Mesenchymal stem cell (in vitro differentiated cells and primary cell): ENCODE data around the gene POLD3.

Source experiments
- DNase-seq: peaks from one replicate; pipeline ENCODE4 v3.0.0-alpha.2; 2013
- H2AFZ ChIP-seq: one replicate; pipeline ENCODE4 v1.6.1; 2013; ENCODE audit warnings: low read depth, mild to moderate bottlenecking, control low read depth, inconsistent platforms, low read length, moderate library complexity
- H2AK5ac ChIP-seq: 2 replicates; pipeline ENCODE4 v1.6.1; 2013; ENCODE audit warnings: low read length, moderate library complexity, mild to moderate bottlenecking, inconsistent platforms; ENCODE audit not compliant: severe bottlenecking
- H2BK120ac ChIP-seq: one replicate; pipeline ENCODE4 v1.6.1; 2013; ENCODE audit warnings: low read depth, mild to moderate bottlenecking, inconsistent platforms, low read length, moderate library complexity
- H2BK12ac ChIP-seq, 2 experiments: one replicate each; pipeline ENCODE4 v1.6.1; 2013; ENCODE audit warnings: inconsistent platforms in 2 of 2, low read length in 2 of 2, mild to moderate bottlenecking in 2 of 2, moderate library complexity in 2 of 2, control low read depth in 1 of 2
- H2BK15ac ChIP-seq: one replicate; pipeline ENCODE4 v1.6.1; 2013; ENCODE audit warnings: mild to moderate bottlenecking, low read depth, inconsistent platforms; ENCODE audit not compliant: poor library complexity, severe bottlenecking
- H2BK5ac ChIP-seq: 2 replicates; pipeline ENCODE4 v1.6.1; 2013; ENCODE audit warnings: low read depth, mild to moderate bottlenecking, low read length, control low read depth, inconsistent platforms; ENCODE audit not compliant: poor library complexity, severe bottlenecking
- H3K14ac ChIP-seq, 2 experiments: one replicate each; pipeline ENCODE4 v1.6.1; 2013; ENCODE audit warnings: inconsistent platforms in 2 of 2, low read length in 2 of 2, control low read depth in 1 of 2, mild to moderate bottlenecking in 1 of 2, moderate library complexity in 1 of 2
- H3K18ac ChIP-seq, 2 experiments: one replicate each; pipeline ENCODE4 v1.6.1; 2013; ENCODE audit warnings: inconsistent platforms in 2 of 2, low read length in 2 of 2, control low read depth in 1 of 2, low read depth in 1 of 2, mild to moderate bottlenecking in 1 of 2
- H3K23ac ChIP-seq, 2 experiments: one replicate each; pipeline ENCODE4 v1.6.1; 2013; ENCODE audit warnings: inconsistent platforms in 2 of 2, low read length in 2 of 2, mild to moderate bottlenecking in 2 of 2, moderate library complexity in 2 of 2, control low read depth in 1 of 2
- H3K27ac ChIP-seq: 2 replicates; pipeline ENCODE4 v1.5.1; 2013; ENCODE audit warnings: mild to moderate bottlenecking, moderate library complexity, low read length, control low read depth, inconsistent platforms; ENCODE audit not compliant: poor library complexity, severe bottlenecking
- H3K27me3 ChIP-seq, 2 experiments: 2 replicates each; pipeline versions ENCODE4 v1.6.1 to v1.7.0; 2013; ENCODE audit warnings: low read length in 2 of 2, mild to moderate bottlenecking in 2 of 2, moderate library complexity in 2 of 2, control low read depth in 1 of 2, inconsistent platforms in 1 of 2; ENCODE audit not compliant: control insufficient read depth in 1 of 2, insufficient read depth in 1 of 2
- H3K36me3 ChIP-seq, 2 experiments: 2 replicates each; pipeline versions ENCODE4 v1.6.1 to v1.7.0; 2013; ENCODE audit warnings: low read length in 2 of 2, control low read depth in 1 of 2, inconsistent platforms in 1 of 2, low read depth in 1 of 2, mild to moderate bottlenecking in 1 of 2; ENCODE audit not compliant: insufficient read depth in 2 of 2, control insufficient read depth in 1 of 2
- H3K4ac ChIP-seq, 2 experiments: one replicate each; pipeline ENCODE4 v1.6.1; 2013; ENCODE audit warnings: inconsistent platforms in 2 of 2, low read length in 2 of 2, mild to moderate bottlenecking in 2 of 2, moderate library complexity in 2 of 2, control low read depth in 1 of 2, low read depth in 1 of 2
- H3K4me1 ChIP-seq: 2 replicates; pipeline ENCODE4 v1.6.1; 2013; ENCODE audit warnings: low read depth, low read length, control low read depth; ENCODE audit not compliant: control insufficient read depth, insufficient read depth
- H3K4me2 ChIP-seq: 2 replicates; pipeline ENCODE4 v1.6.1; 2013; ENCODE audit warnings: low read length, mild to moderate bottlenecking, inconsistent platforms; ENCODE audit not compliant: poor library complexity, severe bottlenecking
- H3K4me3 ChIP-seq, 2 experiments: 2 replicates each; pipeline versions ENCODE4 v1.5.1 to v1.7.0; 2013; ENCODE audit warnings: low read length in 2 of 2, mild to moderate bottlenecking in 2 of 2, control low read depth in 1 of 2, low read depth in 1 of 2; ENCODE audit not compliant: insufficient read depth in 1 of 2
- H3K79me1 ChIP-seq: replicated peaks from 2 replicates; pipeline ENCODE4 v1.6.1; 2013; ENCODE audit warnings: mild to moderate bottlenecking, control low read depth, low read length, inconsistent platforms; ENCODE audit not compliant: poor library complexity, severe bottlenecking
- H3K9ac ChIP-seq: 2 replicates; pipeline ENCODE4 v1.7.0; 2013; ENCODE audit warnings: mild to moderate bottlenecking, low read length, moderate library complexity
- H3K9me3 ChIP-seq: 2 replicates; pipeline ENCODE4 v1.7.0; 2013; ENCODE audit warnings: mild to moderate bottlenecking, low read length; ENCODE audit not compliant: control insufficient read depth
- H4K8ac ChIP-seq: one replicate; pipeline ENCODE4 v1.6.1; 2013; ENCODE audit warnings: inconsistent platforms, mild to moderate bottlenecking, low read length, moderate library complexity
- H4K91ac ChIP-seq: one replicate; pipeline ENCODE4 v1.6.1; 2013; ENCODE audit warnings: mild to moderate bottlenecking, low read length, inconsistent platforms
- WGBS: methylation state at CpG from one replicate; pipeline ENCODE4 v1.1.7; 2013; ENCODE audit warnings: mixed read lengths; 5-methylcytosine and 5-hydroxymethylcytosine counted together

POLD3 gene

DNA sequence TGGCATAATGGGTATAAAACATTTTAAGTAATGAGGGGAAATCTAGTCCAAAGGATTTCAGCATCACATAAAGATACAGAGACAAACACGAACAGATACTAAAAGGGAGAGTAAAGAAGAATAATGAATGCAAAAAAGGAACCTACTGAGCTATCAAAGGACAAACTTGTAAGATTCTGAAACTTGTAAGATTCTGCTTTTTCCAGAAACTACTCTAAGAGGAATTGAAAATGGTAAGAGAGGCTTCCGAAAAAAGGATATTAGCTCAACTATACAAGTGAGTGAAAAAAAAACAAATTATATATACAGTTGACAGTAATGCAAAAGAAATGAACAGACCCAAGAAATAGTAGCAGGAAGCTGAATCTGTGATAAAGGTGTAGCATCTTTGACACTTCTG, 37.7 kb downstream of the POLD3 start:
- Histone ChIP-seq H3K23ac (no peak overlapping the region), H3K79me1 (peaks cover 3% of the 10 kb centered on the region), H3K4me1 (no peaks in the 10 kb centered on the region), H3K14ac (no peak overlapping the region), H4K91ac (no peak overlapping the region), H2BK120ac (no peak overlapping the region), H3K9ac (no peak overlapping the region), H3K4me3 (no peak overlapping the region), H2BK12ac (no peak overlapping the region), H3K36me3 (peaks cover 0 to 19% of the 10 kb centered on the region in 2 experiments), H3K18ac (no peak overlapping the region), H2BK15ac (no peak overlapping the region), H3K27me3 (no peaks in the 10 kb centered on the region), H4K8ac (no peak overlapping the region), H2AK5ac (no peak overlapping the region), H3K4me2 (no peak overlapping the region), H3K9me3 (no peaks in the 10 kb centered on the region), H3K4ac (no peak overlapping the region), H2AFZ (no peak overlapping the region), H3K27ac (no peak overlapping the region), H2BK5ac (no peak overlapping the region)
- WGBS = no CpG with 5 or more reads among the region's 2 CpGs
- no peak for DNase-seq

DNA sequence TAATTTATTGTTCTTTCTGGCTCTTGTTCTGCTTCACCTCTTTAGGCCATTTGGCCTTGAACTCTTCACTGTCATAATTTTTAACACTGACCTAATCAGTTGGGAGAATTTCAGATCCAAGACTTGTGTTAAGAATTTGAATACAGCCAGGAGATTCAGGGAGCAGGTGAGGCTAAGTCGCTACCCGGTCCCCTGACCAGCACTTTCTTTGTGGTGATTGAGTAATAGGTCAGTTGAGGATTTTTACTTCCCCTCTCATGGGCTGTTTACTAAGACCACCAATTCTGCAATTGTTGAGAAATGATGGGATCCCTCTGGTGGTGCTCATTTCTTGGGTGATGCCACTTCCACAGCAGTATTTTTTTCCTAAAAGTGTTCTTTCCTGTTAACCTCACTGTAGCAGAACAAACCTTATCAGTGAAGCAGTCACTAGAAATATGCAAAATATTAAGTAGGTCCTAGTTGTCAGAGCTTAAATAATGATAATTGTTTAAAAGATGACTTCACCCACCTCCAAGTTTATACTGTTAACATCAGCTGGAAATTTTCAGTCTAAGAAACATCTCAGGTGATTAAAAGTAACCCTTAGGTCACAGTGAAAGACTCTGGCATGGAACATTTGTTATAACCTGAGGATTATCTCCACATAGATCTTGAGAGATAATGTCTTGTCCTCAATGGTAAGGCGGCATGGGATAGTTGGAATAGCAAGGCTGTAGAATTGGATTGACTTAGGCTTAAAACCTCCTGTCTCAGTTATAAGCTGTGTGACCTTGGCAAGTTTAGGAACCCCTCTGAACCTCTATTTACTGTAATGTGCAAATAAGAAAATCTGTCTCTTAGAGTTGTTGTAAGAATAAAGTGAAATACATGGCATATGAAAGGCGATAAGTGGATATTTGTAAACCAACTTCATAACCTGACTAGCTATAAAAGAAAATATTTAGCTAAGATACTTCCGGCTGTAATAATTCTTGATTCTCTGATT, 41.3 kb downstream of the POLD3 start:
- H3K4ac ChIP-seq = no peak overlapping the region
- 98% methylated on average over 3 of the region's 5 CpGs for WGBS
- H3K14ac ChIP-seq = no peak overlapping the region

DNA sequence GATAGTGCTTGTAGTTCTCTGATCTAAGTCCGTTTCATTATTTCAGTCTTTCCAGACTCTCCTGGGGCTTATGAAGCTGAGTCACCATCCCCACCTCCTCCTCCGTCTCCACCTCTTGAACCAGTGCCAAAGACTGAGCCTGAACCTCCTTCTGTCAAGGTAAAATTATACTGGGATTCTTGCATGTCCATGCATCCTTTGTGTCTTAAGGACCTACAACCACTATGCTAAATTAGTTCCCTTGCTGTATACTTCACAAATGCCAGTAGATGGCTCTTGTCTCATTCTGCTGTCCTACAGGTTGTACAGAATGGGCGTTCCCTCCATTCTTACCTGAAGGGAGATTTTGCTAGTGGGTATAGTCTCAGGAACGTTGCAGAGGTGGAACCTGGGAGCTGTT, 42.2 kb downstream of the POLD3 start:
- DNase-seq = peak; percentile 38
- Histone ChIP-seq H2BK15ac (no peak overlapping the region), H3K27me3 (no peaks in the 10 kb centered on the region), H2BK5ac (no peak overlapping the region), H3K4me3 (no peak overlapping the region), H2AFZ (no peak overlapping the region), H3K9ac (peak overlapping the region; percentile 4), H3K9me3 (no peaks in the 10 kb centered on the region), H3K18ac (no peak overlapping the region), H3K4ac (no peak overlapping the region), H3K4me2 (no peak overlapping the region), H2BK120ac (no peak overlapping the region), H3K14ac (no peak overlapping the region), H3K36me3 (peaks cover 0 to 9% of the 10 kb centered on the region in 2 experiments), H3K23ac (no peak overlapping the region), H3K79me1 (peaks cover 5% of the 10 kb centered on the region), H3K4me1 (no peaks in the 10 kb centered on the region), H2AK5ac (no peak overlapping the region), H4K91ac (no peak overlapping the region), H4K8ac (no peak overlapping the region), H3K27ac (no peak overlapping the region), H2BK12ac (no peak overlapping the region)
- WGBS = 66% methylated on average over 4 of the region's 4 CpGs

More for the DNA sequence above, 41.3 kb downstream of the POLD3 start:
- Histone ChIP-seq H2AFZ (no peak overlapping the region), H3K18ac (no peak overlapping the region), H2AK5ac (no peak overlapping the region), H3K27me3 (no peaks in the 10 kb centered on the region), H3K27ac (no peak overlapping the region), H2BK12ac (no peak overlapping the region), H3K9ac (peak overlapping the region; percentile 4), H3K9me3 (no peaks in the 10 kb centered on the region), H3K4me2 (no peak overlapping the region), H4K8ac (no peak overlapping the region), H3K36me3 (peaks cover 0 to 9% of the 10 kb centered on the region in 2 experiments), H4K91ac (no peak overlapping the region), H2BK5ac (no peak overlapping the region), H2BK15ac (no peak overlapping the region), H3K4me1 (no peaks in the 10 kb centered on the region), H2BK120ac (no peak overlapping the region), H3K79me1 (peaks cover 2% of the 10 kb centered on the region), H3K4me3 (no peak overlapping the region), H3K23ac (no peak overlapping the region)
- no peak for DNase-seq

DNA sequence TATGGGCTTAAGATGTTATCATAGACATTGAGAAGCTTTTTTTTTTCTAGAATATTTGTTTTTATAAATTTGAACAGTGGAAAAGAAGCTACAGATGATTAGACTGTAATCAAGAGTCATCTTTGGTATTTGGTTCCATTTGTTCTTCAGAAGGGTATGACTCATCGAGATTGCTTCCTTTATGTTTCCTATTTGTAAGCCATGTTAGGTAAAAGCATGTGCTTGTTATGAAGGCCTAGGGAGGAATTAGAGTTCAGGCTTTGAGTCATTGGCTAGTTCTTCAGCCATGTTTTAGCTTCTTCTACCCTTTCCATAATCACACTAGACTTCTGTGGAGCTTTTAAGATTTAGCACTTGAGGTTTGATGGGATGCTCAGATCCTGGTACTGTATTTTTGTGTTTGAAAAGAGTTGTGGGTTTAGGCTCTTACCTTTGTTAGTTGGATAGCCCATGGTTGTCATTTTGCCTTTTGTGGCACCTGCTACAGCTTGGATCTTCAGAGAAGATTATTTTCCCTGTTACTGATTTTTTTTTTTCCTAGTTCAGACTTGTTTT, 44.3 kb downstream of the POLD3 start:
- no peak overlapping the region for H2BK12ac ChIP-seq
- H2BK120ac ChIP-seq = no peak overlapping the region
- peaks cover 0 to 26% of the 10 kb centered on the region in 2 experiments for H3K36me3 ChIP-seq
- H3K4me2 ChIP-seq = no peak overlapping the region
- no peak overlapping the region for H3K23ac ChIP-seq
- no peak overlapping the region for H4K91ac ChIP-seq
- no peak overlapping the region for H2AK5ac ChIP-seq
- H2BK15ac ChIP-seq = no peak overlapping the region
- 25% methylated on average over 1 of the region's 1 CpG for WGBS
- H3K18ac ChIP-seq = no peak overlapping the region
- no peak overlapping the region for H3K14ac ChIP-seq
- peak overlapping the region; percentile 23 for H3K9ac ChIP-seq
- H3K4me3 ChIP-seq = no peak overlapping the region
- H3K4me1 ChIP-seq = no peaks in the 10 kb centered on the region
- no peak overlapping the region for H3K4ac ChIP-seq
- no peak overlapping the region for H2AFZ ChIP-seq
- H2BK5ac ChIP-seq = no peak overlapping the region
- H4K8ac ChIP-seq = no peak overlapping the region
- H3K27ac ChIP-seq = peak overlapping the region; percentile 9
- no peaks in the 10 kb centered on the region for H3K9me3 ChIP-seq
- peak; percentile 72 for DNase-seq
- H3K79me1 ChIP-seq = peaks cover 5% of the 10 kb centered on the region
- no peaks in the 10 kb centered on the region for H3K27me3 ChIP-seq
